Measurements from ENCODE around the gene NINJ1.

- TF ChIP-seq, protein P1, sequence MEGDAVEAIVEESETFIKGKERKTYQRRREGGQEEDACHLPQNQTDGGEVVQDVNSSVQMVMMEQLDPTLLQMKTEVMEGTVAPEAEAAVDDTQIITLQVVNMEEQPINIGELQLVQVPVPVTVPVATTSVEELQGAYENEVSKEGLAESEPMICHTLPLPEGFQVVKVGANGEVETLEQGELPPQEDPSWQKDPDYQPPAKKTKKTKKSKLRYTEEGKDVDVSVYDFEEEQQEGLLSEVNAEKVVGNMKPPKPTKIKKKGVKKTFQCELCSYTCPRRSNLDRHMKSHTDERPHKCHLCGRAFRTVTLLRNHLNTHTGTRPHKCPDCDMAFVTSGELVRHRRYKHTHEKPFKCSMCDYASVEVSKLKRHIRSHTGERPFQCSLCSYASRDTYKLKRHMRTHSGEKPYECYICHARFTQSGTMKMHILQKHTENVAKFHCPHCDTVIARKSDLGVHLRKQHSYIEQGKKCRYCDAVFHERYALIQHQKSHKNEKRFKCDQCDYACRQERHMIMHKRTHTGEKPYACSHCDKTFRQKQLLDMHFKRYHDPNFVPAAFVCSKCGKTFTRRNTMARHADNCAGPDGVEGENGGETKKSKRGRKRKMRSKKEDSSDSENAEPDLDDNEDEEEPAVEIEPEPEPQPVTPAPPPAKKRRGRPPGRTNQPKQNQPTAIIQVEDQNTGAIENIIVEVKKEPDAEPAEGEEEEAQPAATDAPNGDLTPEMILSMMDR (IDR thresholded peaks at IDR 0.05; ENCODE audit: low read length): no peak
- TF ChIP-seq EZH2 (IDR thresholded peaks at IDR 0.05; ENCODE audit: borderline replicate concordance, low read length): no peak
These were observed 33.8 kb downstream of the NINJ1 start for GRCh38 chr9:93100276-93100636.

Data from OCI-LY1 (cell line).